SK-N-SH (cell line): Measurements from ENCODE around the gene NUP160. TPM values are rescaled to one million over a fixed set of nuclear protein-coding genes. Genes with fewer than 3 reads are reported as not detected.
"Not testable (repeated sequence)": the region's sequence is repeated elsewhere in the genome, so short reads cannot be mapped to it uniquely, and the experiment has no call there.

Experiments
- CTCF ChIA-PET: fragments of 300-600, 350-600 bp; formaldehyde crosslinking; extraction: SDS; loops from one replicate; lab custom pipeline; 2021; lab: Yijun Ruan, JAX
- POLR2A ChIA-PET: fragments of 350-600 bp; sonication (Branson Sonifier 250); formaldehyde crosslinking; extraction: SDS; loops from one replicate; lab custom pipeline; 2020; ENCODE audit warnings: antibody characterized with exemption, inconsistent platforms; lab: Yijun Ruan, JAX
- DNase-seq: peaks from one replicate; pipeline ENCODE4 v3.0.0; 2012
- H2AFZ ChIP-seq: fragments of 200-600 bp; sonication (generic); 2 replicates; pipeline ENCODE4 v1.8.1; 2016; ENCODE audit warnings: antibody characterized with exemption, mild to moderate bottlenecking, low read depth
- H3F3A ChIP-seq: fragments of 200-600 bp; sonication (generic); replicated peaks from 2 replicates; pipeline ENCODE3; 2016; ENCODE audit warnings: antibody characterized with exemption, mild to moderate bottlenecking; ENCODE audit not compliant: insufficient read depth
- H3K27ac ChIP-seq, 2 experiments: fragments of 200-500 bp in 1 of 2; fragments of 200-600 bp in 1 of 2; sonication (Bioruptor generic) in 1 of 2; sonication (generic), shearing (Covaris generic) in 1 of 2; 2 replicates each; pipeline versions ENCODE4 v1.5.1 to v1.6.1; 2014 to 2016; ENCODE audit warnings: low read depth in 2 of 2, inconsistent platforms in 1 of 2, low read length in 1 of 2, mild to moderate bottlenecking in 1 of 2, mixed read lengths in 1 of 2
- H3K27me3 ChIP-seq: fragments of 200-600 bp; sonication (generic), shearing (Covaris generic); 2 replicates; pipeline ENCODE4 v1.6.1; 2016; ENCODE audit warnings: mixed run types; ENCODE audit not compliant: insufficient read depth
- H3K36me3 ChIP-seq, 2 experiments: fragments of 200-500 bp in 1 of 2; fragments of 200-600 bp in 1 of 2; sonication (Bioruptor generic) in 1 of 2; sonication (generic) in 1 of 2; replicated peaks in 1 of 2; 2 replicates each; pipeline versions ENCODE3 to v1.5.1; 2014 to 2016; ENCODE audit warnings: low read length in 1 of 2, mild to moderate bottlenecking in 1 of 2; ENCODE audit not compliant: insufficient read depth in 2 of 2, control insufficient read depth in 1 of 2
- H3K4me1 ChIP-seq, 2 experiments: fragments of 200-500 bp in 1 of 2; fragments of 200-600 bp in 1 of 2; sonication (Bioruptor generic) in 1 of 2; sonication (generic), shearing (Covaris generic) in 1 of 2; 2 replicates each; pipeline versions ENCODE4 v1.5.1 to v1.6.1; 2014 to 2016; ENCODE audit warnings: low read depth in 1 of 2, low read length in 1 of 2, mixed run types in 1 of 2; ENCODE audit not compliant: insufficient read depth in 2 of 2, control insufficient read depth in 1 of 2
- H3K4me2 ChIP-seq: fragments of 200-600 bp; sonication (generic), shearing (Covaris generic); 2 replicates; pipeline ENCODE4 v1.6.1; 2017; ENCODE audit warnings: mixed run types
- H3K4me3 ChIP-seq, 2 experiments: fragments of 200-500 bp in 1 of 2; fragments of 200-600 bp in 1 of 2; sonication (Bioruptor generic) in 1 of 2; sonication (generic), shearing (Covaris generic) in 1 of 2; 2 replicates each; pipeline versions ENCODE4 v1.5.1 to v1.8.1; 2014 to 2016; ENCODE audit warnings: low read depth in 2 of 2, inconsistent platforms in 1 of 2, low read length in 1 of 2, mild to moderate bottlenecking in 1 of 2, mixed read lengths in 1 of 2, moderate library complexity in 1 of 2
- H3K79me2 ChIP-seq: fragments of 200-600 bp; sonication (generic); 2 replicates; pipeline ENCODE4 v1.8.1; 2017; ENCODE audit warnings: mild to moderate bottlenecking; ENCODE audit not compliant: insufficient read depth
- H3K9ac ChIP-seq: fragments of 200-600 bp; sonication (generic); 2 replicates; pipeline ENCODE4 v1.6.1; 2017; ENCODE audit warnings: mixed run types
- H3K9me2 ChIP-seq: fragments of 200-600 bp; sonication (generic); 2 replicates; pipeline ENCODE4 v1.6.1; 2017; ENCODE audit warnings: mixed run types
- H3K9me3 ChIP-seq: fragments of 200-600 bp; sonication (generic); 2 replicates; pipeline ENCODE4 v1.6.1; 2017; ENCODE audit warnings: mixed run types, mild to moderate bottlenecking, moderate library complexity
- H4K20me1 ChIP-seq: fragments of 200-600 bp; sonication (generic); 2 replicates; pipeline ENCODE4 v1.6.1; 2017; ENCODE audit warnings: mild to moderate bottlenecking, mixed run types; ENCODE audit not compliant: insufficient read depth
- ELF1 ChIP-seq: IDR thresholded peaks from 2 replicates; pipeline ENCODE4 v1.4.0; 2012
- FOXJ3 ChIP-seq: sonication (generic); formaldehyde crosslinking; IDR thresholded peaks from 2 replicates; pipeline ENCODE4 v1.5.1; 2020; ENCODE audit warnings: mild to moderate bottlenecking, missing genetic modification reagents
- FOXM1 ChIP-seq: IDR thresholded peaks from 2 replicates; pipeline ENCODE4 v1.4.0; 2012; ENCODE audit warnings: low read depth, mild to moderate bottlenecking
- GATA2 ChIP-seq: sonication (generic); formaldehyde crosslinking; IDR thresholded peaks from 2 replicates; pipeline ENCODE4 v1.5.0; 2020; ENCODE audit warnings: mild to moderate bottlenecking, missing genetic modification reagents
- NFIC ChIP-seq: IDR thresholded peaks from 2 replicates; pipeline ENCODE4 v1.4.0; 2012; ENCODE audit warnings: borderline replicate concordance
- POLR2AphosphoS5 ChIP-seq: IDR thresholded peaks from 2 replicates; pipeline ENCODE4 v1.6.1; 2012; ENCODE audit warnings: low read depth, low read length
- RFX5 ChIP-seq: IDR thresholded peaks from 2 replicates; pipeline ENCODE4 v1.6.1; 2012; ENCODE audit warnings: mild to moderate bottlenecking, improper control_type of control experiment, low read length
- RXRA ChIP-seq: IDR thresholded peaks from 2 replicates; pipeline ENCODE4 v1.4.0; 2012; ENCODE audit warnings: low read depth, mild to moderate bottlenecking, borderline replicate concordance
- SMC3 ChIP-seq: IDR thresholded peaks from 2 replicates; pipeline ENCODE4 v1.6.1; 2012; ENCODE audit warnings: low read depth, low read length, improper control_type of control experiment
- TEAD4 ChIP-seq: IDR thresholded peaks from 2 replicates; pipeline ENCODE4 v1.4.0; 2012; ENCODE audit warnings: mild to moderate bottlenecking, borderline replicate concordance; ENCODE audit not compliant: insufficient read depth
- WGBS: methylation state at CpG from one replicate; pipeline ENCODE4 v1.1.6; 2017; ENCODE audit warnings: low lambda C conversion rate; 5-methylcytosine and 5-hydroxymethylcytosine counted together
- polyA plus RNA-seq, 3 experiments: library from polyadenylated mRNA; depleted of rRNA; stranded (reverse); fragments of >200 nt; gene quantifications; 2 replicates each; pipeline ENCODE4 v1.2.3, GENCODE V29; 2012
- TF ChIP-seq, protein P1 (sequence below): IDR thresholded peaks from 2 replicates; pipeline ENCODE4 v1.6.1; 2012; ENCODE audit warnings: mild to moderate bottlenecking, low read depth, low read length, moderate library complexity

NUP160 gene
- polyA plus RNA-seq, 1 of the 3 experiments (the other 2 are of a cell fraction) = 19.3 TPM

DNA sequence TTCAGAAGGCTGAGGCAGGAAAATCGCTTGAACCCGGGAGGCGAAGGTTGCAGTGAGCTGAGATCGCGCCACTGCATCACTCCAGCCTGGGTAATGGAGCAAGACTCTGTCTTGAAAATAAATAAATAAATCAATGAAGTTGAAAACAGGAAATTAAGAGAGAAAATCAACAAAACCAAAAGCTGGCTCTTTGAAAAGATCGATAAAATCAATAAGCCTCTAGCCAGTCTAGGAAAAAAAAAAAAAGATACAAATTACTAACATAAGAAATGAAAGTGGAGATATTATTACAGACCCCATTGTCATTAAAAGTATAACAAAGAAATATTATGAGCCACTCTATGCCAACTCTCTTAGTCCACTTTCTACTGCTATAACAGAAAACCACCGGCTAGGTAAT is 48.0 kb upstream of the NUP160 start (continued):
- TF ChIP-seq, protein P1, sequence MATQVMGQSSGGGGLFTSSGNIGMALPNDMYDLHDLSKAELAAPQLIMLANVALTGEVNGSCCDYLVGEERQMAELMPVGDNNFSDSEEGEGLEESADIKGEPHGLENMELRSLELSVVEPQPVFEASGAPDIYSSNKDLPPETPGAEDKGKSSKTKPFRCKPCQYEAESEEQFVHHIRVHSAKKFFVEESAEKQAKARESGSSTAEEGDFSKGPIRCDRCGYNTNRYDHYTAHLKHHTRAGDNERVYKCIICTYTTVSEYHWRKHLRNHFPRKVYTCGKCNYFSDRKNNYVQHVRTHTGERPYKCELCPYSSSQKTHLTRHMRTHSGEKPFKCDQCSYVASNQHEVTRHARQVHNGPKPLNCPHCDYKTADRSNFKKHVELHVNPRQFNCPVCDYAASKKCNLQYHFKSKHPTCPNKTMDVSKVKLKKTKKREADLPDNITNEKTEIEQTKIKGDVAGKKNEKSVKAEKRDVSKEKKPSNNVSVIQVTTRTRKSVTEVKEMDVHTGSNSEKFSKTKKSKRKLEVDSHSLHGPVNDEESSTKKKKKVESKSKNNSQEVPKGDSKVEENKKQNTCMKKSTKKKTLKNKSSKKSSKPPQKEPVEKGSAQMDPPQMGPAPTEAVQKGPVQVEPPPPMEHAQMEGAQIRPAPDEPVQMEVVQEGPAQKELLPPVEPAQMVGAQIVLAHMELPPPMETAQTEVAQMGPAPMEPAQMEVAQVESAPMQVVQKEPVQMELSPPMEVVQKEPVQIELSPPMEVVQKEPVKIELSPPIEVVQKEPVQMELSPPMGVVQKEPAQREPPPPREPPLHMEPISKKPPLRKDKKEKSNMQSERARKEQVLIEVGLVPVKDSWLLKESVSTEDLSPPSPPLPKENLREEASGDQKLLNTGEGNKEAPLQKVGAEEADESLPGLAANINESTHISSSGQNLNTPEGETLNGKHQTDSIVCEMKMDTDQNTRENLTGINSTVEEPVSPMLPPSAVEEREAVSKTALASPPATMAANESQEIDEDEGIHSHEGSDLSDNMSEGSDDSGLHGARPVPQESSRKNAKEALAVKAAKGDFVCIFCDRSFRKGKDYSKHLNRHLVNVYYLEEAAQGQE = no peak
- TF ChIP-seq TEAD4 (no peak), SMC3 (no peak), FOXJ3 (CRISPR knock-in tag) (no peak), RFX5 (no peak)

DNA sequence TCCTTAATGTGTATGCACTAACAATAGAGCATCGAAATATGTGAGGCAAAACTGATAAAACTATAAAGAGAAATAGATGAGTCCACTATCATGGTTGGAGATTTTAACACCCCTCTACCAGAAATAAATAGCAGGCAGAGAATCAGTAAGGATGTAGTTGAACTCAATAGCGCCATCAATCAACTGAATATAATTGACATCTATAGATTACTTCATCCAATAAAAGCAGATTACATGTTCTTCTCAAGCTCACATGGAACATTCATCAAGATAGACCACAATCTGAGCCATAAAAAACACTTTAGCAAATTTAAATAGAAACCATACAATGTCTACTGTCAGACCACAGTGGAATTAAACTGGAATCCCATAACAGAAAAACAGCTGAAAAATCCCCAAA is 46.9 kb upstream of the NUP160 start:
- no peaks in the 10 kb centered on the region for H3F3A ChIP-seq
- TF ChIP-seq GATA2 (0 out of 2 replicates have a peak, but pooled peaks have one; percentile 19), ELF1 (no peak), NFIC (no peak), POLR2AphosphoS5 (no peak), RXRA (no peak), FOXM1 (no peak)
- CTCF ChIA-PET = no interaction called here
- H3K9me3 ChIP-seq = no peaks in the 10 kb centered on the region
- no peak overlapping the region for H3K4me3 ChIP-seq
- POLR2A ChIA-PET = interaction anchor here (0.6 kb wide), 1 partner anchor 361 kb away, joined by 5 read pairs; no protein-coding TSS in a partner anchor
- no peaks in the 10 kb centered on the region for H3K27me3 ChIP-seq
- 88% methylated on average over 2 of the region's 2 CpGs for WGBS
- H3K4me2 ChIP-seq = no peak overlapping the region
- no peak overlapping the region for H3K9ac ChIP-seq
- H2AFZ ChIP-seq = no peak overlapping the region
- no peaks in the 10 kb centered on the region for H3K79me2 ChIP-seq
- H3K36me3 ChIP-seq = no peaks in the 10 kb centered on the region
- no peaks in the 10 kb centered on the region for H4K20me1 ChIP-seq
- no peak overlapping the region for H3K27ac ChIP-seq
- H3K9me2 ChIP-seq = no peaks in the 10 kb centered on the region
- no peak for DNase-seq
- H3K4me1 ChIP-seq = peaks cover 0 to 7% of the 10 kb centered on the region in 2 experiments; a peak in 1 of 4 replicates

DNA sequence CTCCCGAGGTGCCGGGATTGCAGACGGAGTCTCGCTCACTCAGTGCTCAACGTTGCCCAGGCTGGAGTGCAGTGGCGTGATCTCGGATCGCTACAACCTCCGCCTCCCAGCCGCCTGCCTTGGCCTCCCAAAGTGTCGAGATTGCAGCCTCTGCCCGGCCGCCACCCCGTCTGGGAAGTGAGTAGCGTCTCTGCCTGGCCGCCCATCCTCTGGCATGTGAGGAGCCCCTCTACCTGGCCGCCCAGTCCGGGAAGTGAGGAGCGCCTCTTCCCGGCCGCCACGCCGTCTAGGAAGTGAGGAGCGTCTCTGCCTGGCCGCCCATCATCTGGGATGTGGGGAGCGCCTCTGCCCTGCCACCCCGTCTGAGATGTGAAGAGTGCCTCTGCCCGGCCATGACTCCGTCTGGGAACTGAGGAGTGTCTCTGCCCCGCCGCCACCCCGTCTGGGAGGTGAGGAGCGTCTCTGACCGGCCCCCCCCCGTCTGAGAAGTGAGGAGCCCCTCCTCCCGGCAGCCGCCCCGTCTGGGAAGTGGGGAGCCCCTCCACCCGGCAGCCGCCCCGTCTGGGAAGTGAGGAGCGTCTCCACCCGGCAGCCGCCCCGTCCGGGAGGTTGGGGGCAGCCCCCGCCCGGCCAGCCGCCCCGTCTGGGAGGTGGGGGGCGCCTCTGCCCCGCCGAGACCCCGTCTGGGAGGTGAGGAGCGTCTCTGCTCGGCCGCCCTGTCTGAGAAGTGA is 44.6 kb upstream of the NUP160 start:
- CTCF ChIA-PET, H3K9ac ChIP-seq, POLR2A ChIA-PET, H3K9me3 ChIP-seq, H3K27me3 ChIP-seq, H3K4me2 ChIP-seq, H2AFZ ChIP-seq, H3K4me3 ChIP-seq, H3F3A ChIP-seq, H3K4me1 ChIP-seq, H3K27ac ChIP-seq, H3K36me3 ChIP-seq, H4K20me1 ChIP-seq, H3K79me2 ChIP-seq, DNase-seq, H3K9me2 ChIP-seq: not testable (repeated sequence)
- no CpG with 5 or more reads among the region's 57 CpGs for WGBS
